Endothelial cell of umbilical vein (primary cell): ENCODE data around the gene ITGA5. TPM values are rescaled to one million over a fixed set of nuclear protein-coding genes. Genes with fewer than 3 reads are reported as not detected.
A peak's percentile ranks its signal among the peaks of the same experiment; 100 is the strongest.

ENCODE experiments used
- BruUV-seq: library from RNA; stranded (reverse); fragments of 400-500 nt; replicated peaks from 2 replicates; lab custom pipeline; 2021; lab: Mats Ljungman, UMichigan
- CTCF ChIA-PET: fragments of 300-600, 350-600 bp; sonication (Branson Sonifier 250); formaldehyde crosslinking; loops from one replicate; lab custom pipeline; 2021; ENCODE audit warnings: antibody characterized with exemption, inconsistent platforms; lab: Charles Lee
- POLR2A ChIA-PET: fragments of 300-600, 350-600 bp; sonication (Branson Sonifier 250); formaldehyde crosslinking; loops from one replicate; lab custom pipeline; 2021; ENCODE audit warnings: antibody characterized with exemption, inconsistent platforms; lab: Charles Lee
- DNase-seq: peaks from one replicate; pipeline ENCODE4 v3.0.0-alpha.2; 2011; ENCODE audit warnings: low read depth, low spot score
- FAIRE-seq: peaks from 2 replicates; lab custom pipeline; 2011; peaks lifted over from hg19 to GRCh38; lab: Jason Lieb, UNC
- H2AFZ ChIP-seq: 2 replicates; pipeline ENCODE4 v1.6.0; 2012; ENCODE audit warnings: low read depth, low read length, control low read depth, inconsistent platforms
- H3K27ac ChIP-seq: 2 replicates; pipeline ENCODE4 v1.5.1; 2011; ENCODE audit warnings: low read depth, mild to moderate bottlenecking, control low read depth, low read length, moderate library complexity; ENCODE audit not compliant: insufficient read depth
- H3K27me3 ChIP-seq, 2 experiments: 2 replicates each; pipeline versions ENCODE4 v1.6.0 to v1.6.1; 2011; ENCODE audit warnings: low read length in 2 of 2, mixed read lengths in 1 of 2; ENCODE audit not compliant: control insufficient read depth in 2 of 2, insufficient read depth in 2 of 2
- H3K36me3 ChIP-seq, 2 experiments: 2 replicates in 1 of 2; 3 replicates in 1 of 2; pipeline ENCODE4 v1.5.1; 2011; ENCODE audit warnings: low read length in 2 of 2, mild to moderate bottlenecking in 1 of 2, moderate library complexity in 1 of 2; ENCODE audit not compliant: control insufficient read depth in 2 of 2, insufficient read depth in 2 of 2; ENCODE audit errors: extremely low read depth in 1 of 2
- H3K4me1 ChIP-seq: 3 replicates; pipeline ENCODE4 v1.5.1; 2011; ENCODE audit warnings: mild to moderate bottlenecking, low read length; ENCODE audit not compliant: control insufficient read depth, insufficient read depth; ENCODE audit errors: extremely low read depth
- H3K4me2 ChIP-seq: 2 replicates; pipeline ENCODE4 v1.6.1; 2011; ENCODE audit warnings: low read length, control low read depth, mixed read lengths; ENCODE audit not compliant: insufficient read depth
- H3K4me3 ChIP-seq, 3 experiments: fragments of 200-600 bp in 1 of 3; sonication (generic), shearing (Covaris generic) in 1 of 3; replicated peaks in 1 of 3; 2 replicates each; pipeline ENCODE4 v1.5.1; 2011 to 2016; ENCODE audit warnings: control low read depth in 3 of 3, low read length in 3 of 3, mild to moderate bottlenecking in 2 of 3, inconsistent platforms in 1 of 3, low read depth in 1 of 3, moderate library complexity in 1 of 3; ENCODE audit not compliant: insufficient read depth in 1 of 3
- H3K79me2 ChIP-seq: 2 replicates; pipeline ENCODE4 v1.6.0; 2012; ENCODE audit warnings: low read length, inconsistent platforms; ENCODE audit not compliant: control insufficient read depth, insufficient read depth
- H3K9ac ChIP-seq: replicated peaks from 2 replicates; pipeline ENCODE3; 2011; ENCODE audit warnings: low read length, control low read depth; ENCODE audit not compliant: insufficient read depth; ENCODE audit errors: extremely low read depth
- H3K9me1 ChIP-seq: replicated peaks from 3 replicates; pipeline ENCODE4 v1.6.0; 2011; ENCODE audit warnings: mild to moderate bottlenecking, low read length; ENCODE audit not compliant: control insufficient read depth, insufficient read depth; ENCODE audit errors: extremely low read depth
- H3K9me3 ChIP-seq: replicated peaks from 2 replicates; pipeline ENCODE4 v1.5.1; 2012; ENCODE audit warnings: low read length, inconsistent platforms; ENCODE audit not compliant: control insufficient read depth, insufficient read depth
- H4K20me1 ChIP-seq: replicated peaks from 2 replicates; pipeline ENCODE3; 2011; ENCODE audit warnings: mild to moderate bottlenecking, low read length; ENCODE audit not compliant: control insufficient read depth, insufficient read depth; ENCODE audit errors: extremely low read depth
- CTCF ChIP-seq, 2 donors: IDR thresholded peaks; 1 replicate in 1 of 2; 2 replicates in 1 of 2; pipeline ENCODE4 v1.5.1; 2011; ENCODE audit warnings: low read length in 2 of 2, mild to moderate bottlenecking in 2 of 2, moderate library complexity in 2 of 2, control low read depth in 1 of 2, inconsistent platforms in 1 of 2, low read depth in 1 of 2; ENCODE audit not compliant: insufficient read depth in 1 of 2; ENCODE audit errors: extremely low read depth in 1 of 2
- EZH2 ChIP-seq: IDR thresholded peaks from 2 replicates; pipeline ENCODE4 v1.6.1; 2012; ENCODE audit warnings: borderline replicate concordance, low read depth, mild to moderate bottlenecking, moderate library complexity, low read length, inconsistent platforms; ENCODE audit not compliant: severe bottlenecking
- FOS ChIP-seq: IDR thresholded peaks from 2 replicates; pipeline ENCODE4 v1.6.1; 2011; ENCODE audit warnings: mild to moderate bottlenecking, low read length, moderate library complexity, borderline replicate concordance; ENCODE audit not compliant: insufficient read depth
- GATA2 ChIP-seq: IDR thresholded peaks from 2 replicates; pipeline ENCODE4 v1.7.0; 2011; ENCODE audit warnings: low read depth, mild to moderate bottlenecking, moderate library complexity, mixed read lengths, low read length; ENCODE audit not compliant: insufficient read length, insufficient read depth
- JUN ChIP-seq: IDR thresholded peaks from 2 replicates; pipeline ENCODE4 v1.6.1; 2011; ENCODE audit warnings: borderline replicate concordance, low read depth; ENCODE audit not compliant: insufficient read length, insufficient read depth
- MAX ChIP-seq: IDR thresholded peaks from 2 replicates; pipeline ENCODE4 v1.6.1; 2011; ENCODE audit not compliant: insufficient read depth, insufficient read length
- MYC ChIP-seq: IDR thresholded peaks from one replicate; pipeline ENCODE4 v1.6.1; 2011; ENCODE audit warnings: mild to moderate bottlenecking, low read depth, low read length
- POLR2A ChIP-seq: IDR thresholded peaks from 2 replicates; pipeline ENCODE4 v1.6.1; 2012; ENCODE audit warnings: low read depth, mild to moderate bottlenecking, control low read depth, low read length
- POLR2AphosphoS5 ChIP-seq: IDR thresholded peaks from 2 replicates; pipeline ENCODE4 v1.6.1; 2012; ENCODE audit warnings: low read depth, mild to moderate bottlenecking, control low read depth, low read length, moderate library complexity; ENCODE audit not compliant: insufficient read depth
- dilution Hi-C: fragments of 300-500 bp; cut with MboI; formaldehyde crosslinking; loops from one replicate; pipeline ENCODE4 v1.15.0; 2019; ENCODE audit warnings: low sequenced_read_pairs; ENCODE audit not compliant: extremely low pct_ligation_motif_present
- intact Hi-C: fragments of 100-400 bp; cut with micrococcal nuclease; formaldehyde crosslinking; loops from one replicate; pipeline ENCODE4 v1.10.0; 2022
- polyA plus RNA-seq, 4 experiments: library from polyadenylated mRNA; depleted of rRNA in 3 of 4; stranded (reverse) in 3 of 4; unstranded in 1 of 4; fragments of >200 nt; gene quantifications; 2 replicates each; pipeline versions ENCODE4 v1.2.1 to v1.2.3, GENCODE V29; 2011 to 2012; ENCODE audit warnings: missing spikeins in 1 of 4
- total RNA-seq: library from RNA; stranded (reverse); gene quantifications from 2 replicates; pipeline ENCODE4 v1.2.3, GENCODE V29; 2021

The ITGA5 gene
- total and polyA plus RNA-seq, 2 donors (not counting 3 experiments of a cell fraction or from before 2014, with no cell fraction given): 657 to 938 TPM

GRCh38 chr12:54430471-54431069 is 11.5 kb upstream of the ITGA5 start:
- Histone ChIP-seq H3K4me2 (no peak overlapping the region), H3K79me2 (peaks cover 10% of the 10 kb centered on the region), H3K27ac (peak overlapping the region; percentile 91), H4K20me1 (no peaks in the 10 kb centered on the region), H3K9ac (no peak overlapping the region), H3K36me3 (no peaks in the 10 kb centered on the region), H3K4me1 (peaks cover 74% of the 10 kb centered on the region), H3K9me1 (no peaks in the 10 kb centered on the region), H2AFZ (no peak overlapping the region), H3K4me3 (no peak overlapping the region), H3K27me3 (no peaks in the 10 kb centered on the region), H3K9me3 (no peaks in the 10 kb centered on the region)
- ChIA-PET CTCF (interaction anchor here (1.5 to 5.3 kb wide), 5 partner anchors 12 to 31 kb away, joined by 3 to 136 read pairs (median 29); partner anchors contain the start of gene ITGA5), POLR2A (interaction anchor here (1.7 to 4.1 kb wide), 3 partner anchors 9 to 16 kb away, joined by 5 to 60 read pairs (median 6); no protein-coding TSS in a partner anchor)
- TF ChIP-seq POLR2AphosphoS5 (no peak), MAX (no peak), GATA2 (no peak), EZH2 (no peak), MYC (no peak), CTCF (IDR thresholded peaks at IDR 0.05; ENCODE audit: extremely low read depth in 1 of 2, insufficient read depth in 1 of 2, low read depth in 1 of 2, low read length in 2 of 2) (no peak), POLR2A (no peak), JUN (no peak), FOS (no peak)
- dilution Hi-C loops: no loop called here
- FAIRE-seq (no peak), DNase-seq (no peak)
- intact Hi-C loops: loop anchor here (5.0 kb wide), 1 partner anchor 148 kb away; the partner anchor contains the start of genes CBX5 and HNRNPA1
- BruUV-seq: no TSS peak
